ENCODE measurements around the gene OGFOD1.
A peak's percentile ranks its signal among the peaks of the same experiment; 100 is the strongest.
"Not testable (repeated sequence)": the region's sequence is repeated elsewhere in the genome, so short reads cannot be mapped to it uniquely, and the experiment has no call there.

The OGFOD1 gene

DNA sequence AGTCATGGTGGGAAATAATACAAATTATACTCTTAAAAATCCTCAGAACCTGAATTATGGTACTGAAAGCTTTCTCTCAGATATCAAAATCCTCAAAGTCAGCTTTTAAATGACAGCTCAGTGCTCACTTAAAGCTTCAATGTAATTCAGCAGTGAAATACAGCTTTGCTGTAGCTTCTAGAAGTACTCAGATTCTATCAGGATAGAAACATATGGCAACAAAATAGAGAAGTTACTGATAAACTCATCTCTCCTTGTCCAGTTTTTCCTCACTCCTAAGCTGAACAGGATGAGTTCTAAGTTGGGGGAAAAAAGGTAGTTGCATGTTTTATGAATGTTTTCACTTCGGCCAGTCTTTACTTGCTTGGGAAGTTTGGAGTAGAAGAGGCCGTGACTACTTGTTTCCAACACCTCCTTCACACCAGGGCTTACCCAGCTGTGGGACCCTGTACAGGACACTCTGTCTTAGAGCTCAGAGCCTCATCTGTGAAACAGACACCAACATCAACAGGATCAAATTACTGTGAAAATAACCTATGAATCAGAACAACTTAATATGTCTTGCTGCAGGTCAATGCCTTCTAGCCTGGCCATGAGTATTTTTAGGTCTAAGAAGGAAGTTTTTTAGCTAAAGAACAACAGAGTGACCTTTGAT, 30.2 kb downstream of the OGFOD1 start:
- DNase-seq: peak; percentile 7

GRCh38 chr16:56482683-56483236, 31.4 kb downstream of the OGFOD1 start:
- no peak for DNase-seq

DNA sequence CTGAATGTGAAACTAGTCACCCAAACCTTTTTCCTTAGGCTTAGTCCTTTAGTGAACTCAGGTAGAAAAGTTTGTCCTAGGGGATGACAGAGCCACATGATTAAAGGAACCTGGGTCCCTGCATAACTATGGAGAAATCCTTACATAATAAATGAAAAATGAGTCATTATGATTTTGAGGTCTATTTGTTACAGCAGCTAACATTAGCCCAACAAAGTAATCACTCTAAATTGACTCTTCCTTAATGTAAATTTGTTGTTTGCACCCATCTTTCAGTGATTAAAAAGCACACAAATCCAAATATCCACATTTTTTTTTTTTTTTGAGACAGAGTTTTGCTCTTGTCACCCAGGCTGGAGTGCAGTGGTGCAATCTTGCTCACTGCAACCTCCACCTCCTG, 32.0 kb downstream of the OGFOD1 start:
- DNase-seq: no peak

GRCh38 chr16:56488035-56488434, 36.7 kb downstream of the OGFOD1 start:
- no peak for DNase-seq

- DNase-seq: not testable (repeated sequence)
These were observed 37.5 kb downstream of the OGFOD1 start for GRCh38 chr16:56488868-56489267.

DNA sequence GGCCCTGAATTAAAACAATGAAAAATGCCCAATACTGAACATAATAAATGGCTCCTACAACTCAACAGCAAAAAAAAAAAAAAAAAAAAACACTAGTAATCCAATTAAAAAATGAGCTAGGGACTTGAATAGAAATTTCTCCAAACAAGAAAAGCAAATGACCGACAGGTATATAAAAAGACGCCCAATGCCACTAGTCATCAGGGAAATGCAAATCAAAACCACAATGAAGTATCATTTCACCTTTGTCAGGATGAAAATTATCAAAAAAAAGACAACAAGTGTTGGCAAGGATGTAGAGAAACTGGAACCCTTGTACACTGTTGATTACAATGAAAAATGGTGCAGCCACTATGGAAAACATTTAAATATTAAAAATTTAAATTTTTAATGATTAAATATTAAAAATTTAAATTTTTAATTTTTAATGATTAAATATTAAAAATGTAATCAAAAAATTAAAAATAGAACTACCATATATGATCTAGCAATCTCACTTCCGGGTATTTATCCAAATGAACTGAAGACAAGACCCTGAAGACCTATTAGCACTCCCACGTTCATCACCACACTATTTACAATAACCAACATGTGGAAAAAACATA, 40.4 kb downstream of the OGFOD1 start:
- DNase-seq: no peak

- peak; percentile 26 for DNase-seq
These were observed 41.8 kb downstream of the OGFOD1 start for GRCh38 chr16:56493126-56493525.

DNA sequence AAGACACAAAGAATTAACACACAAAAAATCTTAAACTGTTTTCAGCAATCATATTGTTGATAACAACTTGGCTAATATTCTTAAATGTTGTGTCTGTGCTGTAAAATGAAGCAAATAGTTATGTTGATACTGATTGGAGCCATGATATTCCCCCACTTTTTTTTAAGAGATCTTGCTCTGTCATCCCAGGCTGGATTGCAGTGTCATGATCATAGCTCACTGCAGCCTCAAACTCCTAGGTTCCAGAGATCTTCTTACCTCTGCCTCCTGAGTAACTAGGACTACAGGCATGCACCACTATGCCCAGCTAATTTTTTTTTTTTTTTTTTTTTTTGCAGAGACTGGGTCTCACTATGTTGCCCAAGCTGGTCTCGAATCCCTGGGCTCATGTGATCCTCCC, 42.5 kb downstream of the OGFOD1 start:
- no peak for DNase-seq

GRCh38 chr16:56505181-56505580, 53.8 kb downstream of the OGFOD1 start:
- no peak for DNase-seq

- DNase-seq: peak; percentile 59
These were observed 55.6 kb downstream of the OGFOD1 start for GRCh38 chr16:56506941-56507340.

DNA sequence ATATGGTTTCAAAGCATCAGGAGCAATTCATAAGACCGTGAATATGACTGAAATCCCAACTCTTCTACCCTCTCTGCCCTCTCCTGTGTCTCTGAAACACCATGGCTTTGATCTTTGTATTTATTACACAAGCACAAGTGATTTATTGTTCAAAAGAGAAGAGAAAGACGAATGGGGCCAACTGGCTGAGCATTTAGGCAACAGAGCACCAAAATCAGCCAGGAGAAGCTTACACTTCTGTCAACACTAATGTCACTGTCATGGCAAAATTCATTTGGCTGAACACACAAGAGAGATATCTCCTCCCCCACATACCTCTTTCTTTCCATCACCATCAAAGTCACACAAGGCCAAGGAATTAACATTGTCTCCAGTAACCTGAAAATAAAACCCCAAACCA, 59.2 kb downstream of the OGFOD1 start:
- DNase-seq: no peak

DNA sequence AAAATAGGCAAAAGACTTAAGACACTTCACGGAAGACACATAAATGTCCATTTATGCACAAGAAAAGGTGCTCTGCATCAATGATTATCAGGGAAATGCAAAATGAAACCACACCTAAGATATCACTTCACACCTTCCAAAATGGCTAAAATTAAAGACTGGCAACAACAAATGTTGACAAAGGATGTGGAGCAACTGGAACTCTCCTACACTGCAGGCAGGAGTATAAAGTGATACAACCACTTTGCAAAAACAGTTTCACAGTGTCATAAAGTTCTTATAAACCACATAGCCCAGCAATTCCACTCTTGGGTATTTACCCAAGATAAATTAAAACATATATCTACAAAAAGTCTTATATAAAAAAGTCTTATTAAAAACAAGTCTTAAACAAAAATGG, 60.7 kb downstream of the OGFOD1 start:
- DNase-seq: no peak

DNA sequence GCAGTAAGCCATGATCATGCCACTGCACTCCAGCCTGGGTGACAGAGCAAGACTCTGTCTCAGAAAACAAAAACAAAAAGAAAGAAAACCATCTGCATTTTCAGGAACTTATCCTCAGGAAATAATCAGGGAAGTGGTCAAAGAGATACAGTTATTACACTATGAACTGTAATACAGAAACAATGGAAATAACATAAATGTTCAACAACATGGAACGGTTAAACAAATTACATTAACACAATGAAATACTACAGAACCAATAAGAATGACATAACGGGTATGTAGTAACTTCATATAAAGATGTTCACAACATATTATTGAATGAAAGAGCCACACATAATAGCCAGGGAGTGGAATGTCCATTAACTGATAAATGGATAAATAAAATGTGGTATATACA, 61.7 kb downstream of the OGFOD1 start:
- DNase-seq: no peak

GRCh38 chr16:56513972-56514371, 62.6 kb downstream of the OGFOD1 start:
- DNase-seq: peak; percentile 54

DNA sequence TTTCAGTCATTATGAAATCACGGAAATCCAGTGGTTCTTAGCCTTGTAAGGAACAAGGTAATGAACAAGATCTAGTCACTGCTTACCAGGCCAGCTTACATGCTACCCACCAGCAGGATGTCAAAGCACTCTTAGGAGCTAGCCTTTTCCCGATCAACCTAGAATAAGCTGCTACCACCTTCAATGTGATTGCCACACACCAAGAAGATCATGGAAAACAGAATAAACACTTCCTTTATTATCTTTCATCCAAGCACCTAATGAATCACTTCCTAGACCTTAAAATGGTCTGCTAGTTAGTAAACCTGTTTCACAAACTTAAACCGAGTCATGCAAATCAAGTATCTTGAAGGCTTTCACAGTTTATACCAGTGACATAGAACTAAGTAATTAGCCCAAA, 63.5 kb downstream of the OGFOD1 start:
- no peak for DNase-seq

- no peak for DNase-seq
These were observed 64.3 kb downstream of the OGFOD1 start for GRCh38 chr16:56515665-56516064.

DNA sequence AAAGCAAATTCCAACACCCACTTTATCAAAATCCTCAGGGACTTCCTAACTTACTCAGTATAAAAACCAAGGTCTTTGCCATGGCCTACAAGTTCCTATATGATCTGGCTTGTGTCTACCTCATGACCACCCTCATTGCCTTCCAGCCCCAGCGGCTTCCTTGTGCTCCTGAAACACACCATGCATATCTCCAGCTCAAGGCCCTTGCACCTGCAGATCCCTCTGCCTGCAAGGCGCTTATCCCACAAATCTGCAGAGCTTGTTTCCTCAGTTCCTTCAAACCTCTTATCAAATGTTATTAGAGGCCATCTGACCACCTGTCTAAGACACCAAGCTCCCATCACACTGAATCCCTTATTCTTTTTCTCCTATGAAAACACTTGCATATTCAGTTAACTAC, 65.9 kb downstream of the OGFOD1 start:
- DNase-seq: no peak

GRCh38 chr16:56518425-56518824, 67.1 kb downstream of the OGFOD1 start:
- DNase-seq: peak; percentile 32

DNA sequence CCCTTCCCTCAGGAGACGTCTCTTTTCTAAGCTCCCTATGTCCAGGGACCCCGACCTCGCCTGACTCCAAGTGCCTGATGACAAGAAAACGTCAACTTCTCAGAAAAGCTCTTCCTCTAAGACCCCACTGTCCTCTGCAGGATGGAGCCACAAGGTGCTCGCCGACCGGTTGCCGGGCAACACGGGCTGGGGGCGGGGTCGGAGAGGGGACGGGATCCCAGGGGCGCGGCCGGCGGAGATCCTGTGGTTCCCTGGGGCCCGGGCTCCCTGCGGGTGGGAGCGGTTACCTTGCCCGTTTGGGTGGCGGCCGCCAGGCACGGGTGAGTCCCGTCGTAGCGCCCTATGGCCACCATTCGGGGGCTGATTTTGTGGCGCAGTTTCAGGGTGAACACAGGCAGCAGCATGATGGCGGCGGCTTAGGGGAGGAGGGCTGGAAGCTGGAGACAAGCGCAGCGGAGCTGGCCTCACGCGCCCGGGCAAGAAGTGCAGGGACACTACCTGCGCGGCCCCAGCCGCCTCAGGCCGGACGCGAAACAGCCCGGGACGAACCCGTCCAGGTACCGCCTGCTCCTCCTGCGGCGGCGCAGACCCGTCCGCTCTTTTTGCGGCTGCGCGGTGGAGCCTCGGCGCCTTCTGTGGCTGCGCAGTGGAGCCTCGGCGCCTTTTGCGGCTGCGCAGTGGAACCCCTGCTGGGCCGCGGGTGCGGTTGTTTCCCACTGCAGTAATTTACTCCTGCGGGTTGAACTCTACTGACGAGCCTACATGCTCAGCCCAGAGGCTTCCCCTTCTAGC, 68.3 kb downstream of the OGFOD1 start, which contains the start of gene BBS2:
TSS of gene BBS2 (minus strand) at position 566 of the 792 bp plus-strand sequence. CDS start at position 404, 162 bp downstream.
- peak; percentile 83 for DNase-seq

DNA sequence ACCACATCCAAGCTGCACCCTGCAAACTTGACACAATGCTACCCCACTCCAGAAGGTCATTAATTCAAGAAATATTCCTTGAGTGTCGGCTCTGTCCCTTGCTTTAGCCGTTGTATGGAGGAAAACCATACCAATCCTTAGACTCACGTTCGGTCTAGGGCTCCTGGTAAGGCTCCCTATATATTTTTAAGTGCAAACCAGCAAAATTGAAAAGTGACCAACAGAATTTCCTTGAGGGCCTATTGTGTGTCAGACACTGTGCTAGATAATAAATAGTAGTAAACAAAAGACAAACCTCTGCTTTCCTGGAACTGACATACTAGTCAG, 68.9 kb downstream of the OGFOD1 start:
- no peak for DNase-seq

- peak; percentile 79 for DNase-seq
These were observed 73.9 kb downstream of the OGFOD1 start for GRCh38 chr16:56525236-56525635.

Data from EL (cell line).